Esophagus (tissue), 2 donors: ENCODE measurements around the gene AIG1. TPM values are rescaled to one million over a fixed set of nuclear protein-coding genes. Genes with fewer than 3 reads are reported as not detected.

Source experiments
- H3K27ac ChIP-seq, 2 donors: one replicate each; pipeline ENCODE4 v1.5.1; 2013; ENCODE audit warnings: low read depth in 2 of 2, mild to moderate bottlenecking in 2 of 2, inconsistent platforms in 1 of 2, low read length in 1 of 2, moderate library complexity in 1 of 2
- H3K27me3 ChIP-seq, 2 donors: one replicate each; pipeline ENCODE4 v1.6.1; 2013; ENCODE audit warnings: low read length in 2 of 2, control low read depth in 1 of 2, mild to moderate bottlenecking in 1 of 2; ENCODE audit not compliant: insufficient read depth in 2 of 2, control insufficient read depth in 1 of 2
- H3K36me3 ChIP-seq, 2 donors: one replicate each; pipeline ENCODE4 v1.6.1; 2013; ENCODE audit warnings: low read length in 1 of 2; ENCODE audit not compliant: control insufficient read depth in 2 of 2, insufficient read depth in 2 of 2
- H3K4me1 ChIP-seq, 2 donors: one replicate each; pipeline ENCODE4 v1.6.1; 2013; ENCODE audit warnings: low read length in 1 of 2; ENCODE audit not compliant: control insufficient read depth in 2 of 2, insufficient read depth in 2 of 2
- H3K4me3 ChIP-seq, 2 donors: one replicate each; pipeline ENCODE4 v1.5.1; 2013; ENCODE audit warnings: low read length in 2 of 2, mild to moderate bottlenecking in 2 of 2, low read depth in 1 of 2, moderate library complexity in 1 of 2
- H3K9me3 ChIP-seq, 2 donors: one replicate each; pipeline ENCODE4 v1.6.1; 2013; ENCODE audit warnings: mild to moderate bottlenecking in 2 of 2, low read depth in 1 of 2, low read length in 1 of 2, moderate library complexity in 1 of 2; ENCODE audit not compliant: control insufficient read depth in 2 of 2, insufficient read depth in 1 of 2
- WGBS, 2 donors: extraction: QIAGEN DNeasy Blood & Tissue Kit; methylation state at CpG; one replicate each; pipeline ENCODE4 v1.1.7; 2013; 5-methylcytosine and 5-hydroxymethylcytosine counted together
- polyA plus RNA-seq, 2 donors: library from polyadenylated mRNA; stranded (reverse); fragments of 200-250 nt; gene quantifications; one replicate each; pipeline ENCODE4 v1.2.3, GENCODE V29; 2013
- donor health status: healthy with polysubstance abuse.
- donor health status: Bipolar disorder and iron deficiency.

The AIG1 gene
- polyA plus RNA-seq, 2 donors: 28.5 to 44.6 TPM

DNA sequence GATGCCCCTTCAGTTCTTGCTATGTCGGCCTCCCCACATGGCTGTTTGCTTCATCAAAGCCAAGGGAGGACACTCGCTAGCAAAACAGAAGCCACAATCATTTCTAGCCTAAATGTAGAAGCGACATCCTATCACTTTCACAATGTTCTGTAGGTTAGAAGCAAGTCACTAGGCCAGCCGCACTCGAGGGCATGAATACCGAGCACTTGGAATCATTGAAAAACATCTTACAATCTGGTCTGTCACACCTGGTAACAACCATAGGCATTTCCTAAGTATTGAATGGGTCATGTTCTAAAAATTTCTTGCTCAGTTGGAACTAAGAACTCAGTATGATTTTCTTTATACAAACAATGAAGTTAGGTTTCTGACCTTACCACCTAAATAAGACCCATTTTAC lies 192.3 kb downstream of the AIG1 start:
- Histone ChIP-seq H3K9me3 (no peaks in the 10 kb centered on the region), H3K4me1 (no peaks in the 10 kb centered on the region), H3K27me3 (no peaks in the 10 kb centered on the region), H3K27ac (no peak overlapping the region), H3K36me3 (no peaks in the 10 kb centered on the region), H3K4me3 (no peak overlapping the region)
- 93% methylated on average over 6 of the region's 6 CpGs for WGBS, 2 donors

DNA sequence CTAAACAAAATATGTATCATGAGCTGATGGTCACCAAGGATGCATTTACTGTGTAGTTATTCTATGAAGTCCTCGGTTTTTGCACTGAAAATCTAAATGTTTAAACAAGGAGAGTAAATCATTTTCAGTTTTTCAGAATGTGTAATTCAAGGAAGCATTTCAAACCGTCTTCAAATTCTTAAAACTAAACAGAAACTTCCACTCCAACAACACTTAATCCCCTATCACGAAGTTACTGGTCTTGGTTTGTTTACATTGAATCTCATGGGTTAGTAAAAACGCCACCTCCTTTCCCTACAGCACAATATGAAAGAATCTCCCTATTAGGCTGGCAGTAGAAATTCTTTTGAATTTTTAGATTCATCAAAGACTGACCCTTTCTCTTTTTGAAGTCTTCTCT lies 192.9 kb downstream of the AIG1 start:
- Histone ChIP-seq H3K4me3 (no peak overlapping the region), H3K36me3 (no peaks in the 10 kb centered on the region), H3K27me3 (no peaks in the 10 kb centered on the region), H3K4me1 (no peaks in the 10 kb centered on the region), H3K27ac (no peak overlapping the region), H3K9me3 (no peaks in the 10 kb centered on the region)
- 33 to 52% methylated on average over 4 of the region's 4 CpGs for WGBS, 2 donors

- H3K27me3 ChIP-seq: no peaks in the 10 kb centered on the region
- no peak overlapping the region for H3K4me3 ChIP-seq
- no peaks in the 10 kb centered on the region for H3K36me3 ChIP-seq
- H3K27ac ChIP-seq: no peak overlapping the region
- no peaks in the 10 kb centered on the region for H3K9me3 ChIP-seq
- H3K4me1 ChIP-seq: no peaks in the 10 kb centered on the region
Measured at GRCh38 chr6:143258945-143259344, 198.3 kb downstream of the AIG1 start.

GRCh38 chr6:143260857-143261256 lies 200.2 kb downstream of the AIG1 start:
- Histone ChIP-seq H3K9me3 (no peaks in the 10 kb centered on the region), H3K4me3 (no peak overlapping the region), H3K36me3 (no peaks in the 10 kb centered on the region), H3K4me1 (no peaks in the 10 kb centered on the region), H3K27me3 (no peaks in the 10 kb centered on the region), H3K27ac (no peak overlapping the region)
- WGBS, 2 donors: 96 to 98% methylated on average over 7 of the region's 7 CpGs

DNA sequence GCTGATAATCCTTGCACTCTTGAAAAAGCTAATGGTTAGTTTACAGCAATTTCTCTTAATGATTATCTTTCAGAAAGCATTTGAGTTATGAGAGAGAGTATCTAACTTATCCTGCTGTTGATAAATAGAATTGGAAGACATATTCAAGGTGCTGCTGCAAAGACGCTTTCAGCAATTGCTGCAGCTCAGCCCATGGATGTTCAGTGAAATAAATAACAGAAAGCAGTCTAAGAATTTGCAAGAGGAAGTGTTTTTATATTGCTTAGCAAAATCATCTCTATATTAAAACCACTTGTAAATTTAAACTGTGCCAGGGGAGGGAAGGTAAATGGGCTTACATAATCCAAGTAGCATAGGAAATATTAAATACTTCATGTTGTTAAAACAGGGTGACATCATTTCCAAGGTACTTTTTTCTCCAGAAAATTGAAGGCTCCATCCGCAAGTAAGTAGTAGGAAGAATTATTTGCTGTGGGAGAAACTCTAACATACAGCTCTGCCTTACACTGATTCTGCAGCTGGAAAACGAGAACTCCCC lies 201.3 kb downstream of the AIG1 start:
- Histone ChIP-seq H3K4me3 (no peak overlapping the region), H3K36me3 (no peaks in the 10 kb centered on the region), H3K9me3 (no peaks in the 10 kb centered on the region), H3K4me1 (no peaks in the 10 kb centered on the region), H3K27ac (no peak overlapping the region), H3K27me3 (no peaks in the 10 kb centered on the region)
- WGBS, 2 donors: 86% methylated on average over 3 of the region's 3 CpGs

- Histone ChIP-seq H3K27me3 (no peaks in the 10 kb centered on the region), H3K27ac (no peak overlapping the region), H3K4me3 (no peak overlapping the region), H3K36me3 (no peaks in the 10 kb centered on the region), H3K9me3 (no peaks in the 10 kb centered on the region), H3K4me1 (no peaks in the 10 kb centered on the region)
- WGBS, 2 donors: 93 to 98% methylated on average over 2 of the region's 2 CpGs
Measured at GRCh38 chr6:143262859-143263258, 202.2 kb downstream of the AIG1 start.

DNA sequence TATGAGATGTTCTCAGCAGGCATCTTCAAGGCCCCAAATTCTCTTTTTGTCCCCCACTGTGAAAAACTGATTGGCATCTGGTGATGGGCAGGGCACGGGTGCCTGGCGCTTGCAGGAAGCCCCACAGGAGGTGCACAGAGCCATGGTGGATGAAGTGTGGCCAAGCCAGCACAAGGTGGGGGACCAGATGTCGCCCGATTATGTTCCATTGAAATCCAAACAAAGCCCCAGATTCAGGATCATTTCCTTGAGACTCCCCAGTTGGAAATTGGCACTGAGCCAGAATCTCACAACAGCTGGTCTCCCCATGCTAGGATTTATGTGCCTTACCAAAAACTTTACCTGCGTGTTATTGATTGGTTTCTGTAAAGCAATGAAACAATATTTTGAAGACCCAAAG lies 203.7 kb downstream of the AIG1 start:
- Histone ChIP-seq H3K4me1 (no peaks in the 10 kb centered on the region), H3K9me3 (no peaks in the 10 kb centered on the region), H3K27ac (no peak overlapping the region), H3K27me3 (no peaks in the 10 kb centered on the region), H3K36me3 (no peaks in the 10 kb centered on the region), H3K4me3 (no peak overlapping the region)
- 91% methylated on average over 5 of the region's 5 CpGs for WGBS, 2 donors

DNA sequence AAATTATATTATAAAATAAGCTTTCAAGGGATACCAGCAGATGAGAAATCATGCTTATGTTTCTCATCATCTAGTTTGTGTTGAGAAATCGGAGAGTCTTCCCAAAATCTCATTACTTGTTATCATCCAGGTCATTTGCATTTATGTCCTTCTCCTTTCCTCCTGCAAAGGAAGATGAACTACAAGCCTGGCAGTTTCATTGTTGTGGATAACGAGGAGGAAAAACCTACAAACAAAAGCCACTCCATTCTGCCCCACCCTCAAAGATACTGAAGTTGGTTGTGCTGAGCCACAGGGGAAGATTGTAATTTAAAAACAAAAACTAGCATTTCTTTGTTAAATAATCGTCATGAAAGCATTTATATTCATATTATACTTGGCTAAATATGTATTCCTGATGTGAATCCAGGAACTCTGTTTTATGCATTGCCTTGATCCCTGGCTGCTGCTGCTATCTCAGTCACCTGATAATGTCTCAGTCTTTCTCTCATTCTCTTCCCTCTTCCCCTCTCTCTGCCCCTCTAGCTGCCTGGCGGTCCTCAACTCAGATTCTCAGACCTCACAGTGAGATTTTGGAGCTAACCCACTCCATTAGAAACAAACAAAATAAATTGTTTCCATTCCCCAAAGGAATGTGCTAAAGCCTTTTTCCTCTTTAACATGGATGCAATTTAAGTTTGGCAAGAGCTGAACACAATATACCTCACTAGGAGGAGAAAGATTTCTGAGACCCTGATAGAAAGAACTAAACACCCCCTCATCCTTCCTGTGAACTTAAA lies 204.5 kb downstream of the AIG1 start:
- no peaks in the 10 kb centered on the region for H3K4me1 ChIP-seq
- no peaks in the 10 kb centered on the region for H3K9me3 ChIP-seq
- H3K27me3 ChIP-seq: no peaks in the 10 kb centered on the region
- WGBS, 2 donors: 67 to 68% methylated on average over 4 of the region's 4 CpGs
- no peak overlapping the region for H3K4me3 ChIP-seq
- H3K36me3 ChIP-seq: no peaks in the 10 kb centered on the region
- H3K27ac ChIP-seq: no peak overlapping the region

GRCh38 chr6:143267760-143268159 lies 207.1 kb downstream of the AIG1 start:
- H3K27ac ChIP-seq: no peak overlapping the region
- no peaks in the 10 kb centered on the region for H3K27me3 ChIP-seq
- WGBS, 2 donors: 74 to 82% methylated on average over 2 of the region's 2 CpGs
- H3K4me1 ChIP-seq: no peaks in the 10 kb centered on the region
- no peaks in the 10 kb centered on the region for H3K36me3 ChIP-seq
- no peaks in the 10 kb centered on the region for H3K9me3 ChIP-seq
- no peak overlapping the region for H3K4me3 ChIP-seq

GRCh38 chr6:143268439-143268838 lies 207.8 kb downstream of the AIG1 start:
- 86 to 92% methylated on average over 1 of the region's 1 CpG for WGBS, 2 donors
- H3K9me3 ChIP-seq: no peaks in the 10 kb centered on the region
- no peak overlapping the region for H3K27ac ChIP-seq
- H3K4me3 ChIP-seq: no peak overlapping the region
- no peaks in the 10 kb centered on the region for H3K4me1 ChIP-seq
- no peaks in the 10 kb centered on the region for H3K27me3 ChIP-seq
- H3K36me3 ChIP-seq: no peaks in the 10 kb centered on the region
